Activated naive CD4-positive, alpha-beta T cell (primary cell): ENCODE results near the gene CCNF.

Experiments used
- DNase-seq, 4 experiments: peaks; one replicate each; lab custom pipeline; 2025; lab: John Stamatoyannopoulos, UW

Gene CCNF

GRCh38 chr16:2485811-2486507, 56.7 kb downstream of the CCNF start:
- DNase-seq: no peak

GRCh38 chr16:2486645-2487516, 57.6 kb downstream of the CCNF start:
- DNase-seq: peak in 3 of 4 experiments; percentile 48 to 71 (median 70)

- no peak for DNase-seq
Measured at GRCh38 chr16:2487517-2487842, 58.2 kb downstream of the CCNF start.

- no peak for DNase-seq
Measured at GRCh38 chr16:2487903-2488531, 58.8 kb downstream of the CCNF start.

- DNase-seq: no peak
Measured at GRCh38 chr16:2489581-2489980, 60.3 kb downstream of the CCNF start.

GRCh38 chr16:2490190-2491105, 61.2 kb downstream of the CCNF start:
- DNase-seq: no peak

- DNase-seq: no peak
Measured at GRCh38 chr16:2492292-2492691, 63.0 kb downstream of the CCNF start.

- DNase-seq: no peak
Measured at GRCh38 chr16:2493605-2494004, 64.4 kb downstream of the CCNF start.

GRCh38 chr16:2494616-2495015, 65.4 kb downstream of the CCNF start:
- DNase-seq: no peak

GRCh38 chr16:2495041-2495440, 65.8 kb downstream of the CCNF start:
- DNase-seq: no peak

- DNase-seq: no peak
Measured at GRCh38 chr16:2496223-2497115, 67.2 kb downstream of the CCNF start.

- DNase-seq: no peak
Measured at GRCh38 chr16:2497116-2497630, 67.9 kb downstream of the CCNF start.

- no peak for DNase-seq
Measured at GRCh38 chr16:2497695-2498484, 68.6 kb downstream of the CCNF start.

- no peak for DNase-seq
Measured at GRCh38 chr16:2498531-2499253, 69.4 kb downstream of the CCNF start.

GRCh38 chr16:2499454-2499853, 70.2 kb downstream of the CCNF start:
- DNase-seq: no peak

- DNase-seq: no peak
Measured at GRCh38 chr16:2499890-2500429, 70.7 kb downstream of the CCNF start.

- DNase-seq: no peak
Measured at GRCh38 chr16:2500430-2500917, 71.2 kb downstream of the CCNF start.

- peak; percentile 40 to 76 (median 70) for DNase-seq
Measured at GRCh38 chr16:2500918-2501750, 71.9 kb downstream of the CCNF start.
